ENCODE measurements around the gene VPS4A. TPM values are rescaled to one million over a fixed set of nuclear protein-coding genes. Genes with fewer than 3 reads are reported as not detected.

VPS4A gene
- total RNA-seq, 1 donor from 2014 or later = 38.9 TPM

DNA sequence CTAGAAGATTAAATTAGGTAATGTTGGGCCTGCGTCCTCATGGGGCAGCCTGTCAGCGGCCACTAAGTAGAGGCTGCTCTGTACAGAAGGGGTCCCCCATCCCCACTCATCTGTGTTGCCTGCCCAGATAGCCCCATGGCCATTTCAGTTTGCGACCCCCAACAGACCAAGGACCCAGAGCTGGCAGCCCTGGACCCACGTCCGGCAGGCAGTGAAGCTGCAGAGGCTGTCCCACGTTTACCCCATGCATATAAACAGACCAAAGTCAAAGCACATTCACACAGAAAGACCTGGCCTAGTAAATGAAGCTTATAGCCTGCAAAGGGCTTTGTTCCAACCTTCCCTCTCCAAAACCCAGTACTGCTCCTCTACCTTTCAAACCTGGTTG, 14.6 kb downstream of the VPS4A start:
- Mint-ChIP-seq H3K9me3 (ENCODE audit: unreplicated experiment) (peaks cover 8% of the 10 kb centered on the region), H3K36me3 (ENCODE audit: unreplicated experiment) (peaks cover 6% of the 10 kb centered on the region), H3K27me3 (ENCODE audit: unreplicated experiment) (peaks cover 7% of the 10 kb centered on the region), H3K4me1 (ENCODE audit: low read depth, unreplicated experiment) (peaks cover 11% of the 10 kb centered on the region), H3K4me3 (ENCODE audit: unreplicated experiment) (no peak overlapping the region), H3K27ac (ENCODE audit: unreplicated experiment) (no peak overlapping the region)
- TF ChIP-seq, protein P1, sequence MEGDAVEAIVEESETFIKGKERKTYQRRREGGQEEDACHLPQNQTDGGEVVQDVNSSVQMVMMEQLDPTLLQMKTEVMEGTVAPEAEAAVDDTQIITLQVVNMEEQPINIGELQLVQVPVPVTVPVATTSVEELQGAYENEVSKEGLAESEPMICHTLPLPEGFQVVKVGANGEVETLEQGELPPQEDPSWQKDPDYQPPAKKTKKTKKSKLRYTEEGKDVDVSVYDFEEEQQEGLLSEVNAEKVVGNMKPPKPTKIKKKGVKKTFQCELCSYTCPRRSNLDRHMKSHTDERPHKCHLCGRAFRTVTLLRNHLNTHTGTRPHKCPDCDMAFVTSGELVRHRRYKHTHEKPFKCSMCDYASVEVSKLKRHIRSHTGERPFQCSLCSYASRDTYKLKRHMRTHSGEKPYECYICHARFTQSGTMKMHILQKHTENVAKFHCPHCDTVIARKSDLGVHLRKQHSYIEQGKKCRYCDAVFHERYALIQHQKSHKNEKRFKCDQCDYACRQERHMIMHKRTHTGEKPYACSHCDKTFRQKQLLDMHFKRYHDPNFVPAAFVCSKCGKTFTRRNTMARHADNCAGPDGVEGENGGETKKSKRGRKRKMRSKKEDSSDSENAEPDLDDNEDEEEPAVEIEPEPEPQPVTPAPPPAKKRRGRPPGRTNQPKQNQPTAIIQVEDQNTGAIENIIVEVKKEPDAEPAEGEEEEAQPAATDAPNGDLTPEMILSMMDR (IDR thresholded peaks at IDR 0.05; ENCODE audit: partially characterized antibody, unreplicated experiment) = no peak
- DNase-seq = no peak

DNA sequence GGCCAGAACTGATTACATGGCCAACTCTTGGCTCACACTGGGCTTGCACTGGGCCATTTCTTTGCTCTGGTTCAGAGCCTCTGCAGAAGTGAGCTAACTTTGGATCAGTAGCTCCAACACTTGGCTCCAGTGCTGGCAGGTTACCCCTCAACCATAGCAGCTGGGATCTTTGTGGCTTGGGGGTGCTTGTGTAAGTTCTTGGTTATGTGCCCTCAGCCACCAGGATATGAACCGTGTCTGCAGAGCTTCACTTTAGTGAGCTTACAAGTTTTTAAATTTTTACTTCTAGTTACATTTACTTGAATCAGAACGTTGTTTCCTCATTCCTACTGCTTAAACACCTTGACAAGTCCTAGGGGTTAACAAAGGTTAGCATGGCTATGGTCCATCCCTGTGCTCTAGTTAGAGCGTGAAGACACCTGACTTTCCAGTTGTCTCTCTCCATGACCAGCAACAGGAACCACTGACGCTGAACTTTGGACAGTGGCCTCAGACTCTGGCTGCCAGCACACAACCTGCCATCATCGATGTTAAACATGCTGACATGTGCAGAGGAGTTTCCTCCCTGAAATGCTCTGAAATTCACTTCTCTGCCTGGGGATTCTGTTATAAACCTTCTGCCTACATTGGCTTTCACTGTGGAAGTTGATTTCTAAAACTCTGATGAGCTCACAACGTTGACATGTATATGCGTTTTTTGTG, 15.2 kb downstream of the VPS4A start:
- Mint-ChIP-seq H3K4me1 (ENCODE audit: low read depth, unreplicated experiment) (peaks cover 11% of the 10 kb centered on the region), H3K27ac (ENCODE audit: unreplicated experiment) (no peak overlapping the region), H3K9me3 (ENCODE audit: unreplicated experiment) (peaks cover 10% of the 10 kb centered on the region), H3K27me3 (ENCODE audit: unreplicated experiment) (peaks cover 7% of the 10 kb centered on the region), H3K4me3 (ENCODE audit: unreplicated experiment) (no peak overlapping the region), H3K36me3 (ENCODE audit: unreplicated experiment) (peaks cover 6% of the 10 kb centered on the region)
- TF ChIP-seq, protein P1 (IDR thresholded peaks at IDR 0.05; ENCODE audit: partially characterized antibody, unreplicated experiment) = no peak
- DNase-seq = no peak

DNA sequence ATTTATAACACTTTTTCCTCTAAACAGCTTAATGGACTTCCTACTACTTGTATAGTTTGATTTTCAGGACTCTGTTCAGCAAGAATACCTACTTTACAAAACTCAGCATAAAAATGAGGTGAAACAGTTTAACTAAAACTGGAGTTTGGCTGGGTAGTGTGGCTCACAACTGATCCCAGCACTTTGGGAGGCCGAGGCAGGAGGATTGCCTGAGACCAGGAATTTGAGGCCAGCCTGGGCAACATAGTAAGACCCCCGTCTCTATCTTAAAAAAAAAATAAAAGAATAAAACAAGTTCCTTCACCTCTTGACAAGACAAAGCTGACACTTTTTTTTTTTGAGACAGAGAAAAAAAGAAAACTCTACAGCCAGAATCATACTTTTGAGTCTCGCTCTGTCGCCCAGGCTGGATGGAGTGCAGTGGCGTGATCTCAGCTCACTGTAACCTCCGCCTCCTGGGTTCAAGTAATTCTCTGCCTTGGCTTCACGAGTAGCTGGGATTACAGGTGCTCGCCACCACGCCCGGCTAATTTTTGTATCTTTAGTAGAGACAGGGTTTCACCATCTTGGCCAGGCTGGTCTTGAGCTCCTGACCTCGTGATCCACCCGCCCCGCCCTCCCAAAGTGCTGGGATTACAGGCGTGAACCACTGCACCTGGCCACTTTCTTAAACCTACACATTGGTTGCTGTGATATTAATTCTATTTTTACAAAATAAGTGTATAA, 16.6 kb downstream of the VPS4A start:
- H3K9me3 Mint-ChIP-seq (ENCODE audit: unreplicated experiment) = peaks cover 7% of the 10 kb centered on the region
- H3K4me3 Mint-ChIP-seq (ENCODE audit: unreplicated experiment) = no peak overlapping the region
- peaks cover 4% of the 10 kb centered on the region for H3K27me3 Mint-ChIP-seq (ENCODE audit: unreplicated experiment)
- DNase-seq = no peak
- peaks cover 1% of the 10 kb centered on the region for H3K36me3 Mint-ChIP-seq (ENCODE audit: unreplicated experiment)
- peaks cover 9% of the 10 kb centered on the region for H3K4me1 Mint-ChIP-seq (ENCODE audit: low read depth, unreplicated experiment)
- no peak overlapping the region for H3K27ac Mint-ChIP-seq (ENCODE audit: unreplicated experiment)
- TF ChIP-seq, protein P1 (IDR thresholded peaks at IDR 0.05; ENCODE audit: partially characterized antibody, unreplicated experiment) = no peak

DNA sequence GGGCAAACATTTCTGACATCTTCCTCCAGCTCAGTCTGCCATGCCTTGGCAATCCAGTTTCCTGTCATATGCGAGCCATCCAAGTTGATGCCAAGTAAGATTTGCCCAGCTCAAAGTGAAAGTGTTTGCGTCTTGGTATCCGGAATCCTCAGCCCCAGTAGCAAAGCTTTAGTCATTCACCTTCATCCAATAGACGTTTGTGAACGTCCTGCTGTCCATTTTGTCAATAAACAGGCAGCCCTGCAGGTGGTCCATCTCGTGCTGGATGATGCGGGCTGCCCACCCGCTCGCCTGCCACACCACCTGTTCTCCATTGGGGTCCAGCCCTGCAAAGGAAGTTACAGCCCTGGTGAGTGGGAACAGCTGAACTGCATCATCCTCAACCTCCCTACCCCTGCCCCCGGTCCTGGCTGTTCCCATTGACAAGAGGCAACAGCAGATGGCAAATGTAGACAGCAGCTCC, 17.7 kb downstream of the VPS4A start:
- no peak for DNase-seq
- H3K4me1 Mint-ChIP-seq (ENCODE audit: low read depth, unreplicated experiment) = peaks cover 9% of the 10 kb centered on the region
- TF ChIP-seq, protein P1 (IDR thresholded peaks at IDR 0.05; ENCODE audit: partially characterized antibody, unreplicated experiment) = no peak
- H3K27ac Mint-ChIP-seq (ENCODE audit: unreplicated experiment) = peak overlapping the region; percentile 76
- peaks cover 7% of the 10 kb centered on the region for H3K9me3 Mint-ChIP-seq (ENCODE audit: unreplicated experiment)
- peaks cover 4% of the 10 kb centered on the region for H3K27me3 Mint-ChIP-seq (ENCODE audit: unreplicated experiment)
- H3K4me3 Mint-ChIP-seq (ENCODE audit: unreplicated experiment) = peak overlapping the region; percentile 88
- peaks cover 4% of the 10 kb centered on the region for H3K36me3 Mint-ChIP-seq (ENCODE audit: unreplicated experiment)

Data from glutamatergic neuron (in vitro differentiated cells).